Measurements from ENCODE around the gene KCNIP1. TPM values are rescaled to one million over a fixed set of nuclear protein-coding genes. Genes with fewer than 3 reads are reported as not detected.

The KCNIP1 gene
- total RNA-seq, 2 donors from 2014 or later = 0.79 to 1.00 TPM

DNA sequence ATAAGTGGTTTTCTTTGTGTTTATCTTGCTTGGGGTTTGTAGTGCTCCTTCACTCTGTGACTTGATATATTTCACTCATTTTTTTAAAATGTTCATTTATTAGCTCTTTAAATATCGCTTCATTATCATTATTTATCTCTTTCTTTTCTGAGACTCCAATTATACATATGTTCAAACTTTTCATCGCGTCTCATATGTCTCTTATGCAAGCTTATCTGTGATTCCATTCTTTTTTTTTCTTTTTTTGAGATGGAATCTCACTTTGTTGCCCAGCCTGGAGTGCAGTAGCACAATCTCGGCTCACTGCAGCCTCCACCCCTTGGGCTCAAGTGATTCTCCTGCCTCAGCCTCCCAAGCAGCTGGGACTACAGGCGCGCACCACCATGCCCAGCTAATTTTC is 205.8 kb downstream of the KCNIP1 start:
- DNase-seq (ENCODE audit: low spot score) = no peak
- intact Hi-C loops (cut with DNase I) = no loop called here

GRCh38 chr5:170711300-170711699 is 207.5 kb downstream of the KCNIP1 start:
- DNase-seq (ENCODE audit: low spot score) = no peak
- intact Hi-C loops (cut with DNase I) = no loop called here

DNA sequence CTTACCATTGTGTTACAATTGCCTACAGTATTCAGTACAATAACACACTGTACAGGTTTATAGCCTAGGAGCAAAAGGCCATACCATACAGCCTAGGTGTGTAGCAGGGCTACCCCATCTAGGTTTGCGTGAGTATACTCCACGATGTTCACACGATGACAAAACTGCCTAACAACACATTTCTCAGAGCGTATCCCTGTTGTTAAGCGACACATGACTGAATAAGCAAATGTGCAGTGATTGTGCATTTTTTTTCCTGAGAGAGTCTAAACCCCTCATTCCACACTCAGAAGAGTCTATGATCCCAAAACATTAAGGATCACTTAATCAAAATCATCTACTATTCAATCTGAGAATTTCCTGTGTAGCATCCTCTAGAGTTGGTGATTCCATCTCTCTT is 211.3 kb downstream of the KCNIP1 start:
- intact Hi-C loops (cut with DNase I) = no loop called here
- no peak for DNase-seq (ENCODE audit: low spot score)

DNA sequence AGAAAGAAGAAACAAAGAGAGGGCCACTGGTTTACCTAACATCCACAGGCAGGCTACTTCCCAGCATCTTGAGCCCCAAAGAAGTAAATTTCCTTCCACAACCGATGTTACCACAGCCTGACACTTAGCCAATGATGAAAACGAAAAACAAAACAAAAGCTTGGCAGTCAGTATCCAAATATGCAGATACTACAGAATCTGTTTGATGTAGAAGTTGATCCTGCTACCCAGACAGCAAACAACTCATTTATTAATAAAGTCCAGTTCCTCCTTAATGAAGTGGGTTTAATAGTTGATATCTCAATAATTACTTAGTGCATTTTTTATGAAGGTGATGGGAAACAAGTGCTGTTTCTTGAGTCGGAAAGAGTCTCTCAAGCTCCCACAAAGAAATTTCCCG is 212.6 kb downstream of the KCNIP1 start:
- intact Hi-C loops (cut with DNase I) = no loop called here
- no peak for DNase-seq (ENCODE audit: low spot score)

GRCh38 chr5:170719551-170719950 is 215.7 kb downstream of the KCNIP1 start:
- no peak for DNase-seq (ENCODE audit: low spot score)
- intact Hi-C loops (cut with DNase I) = no loop called here

- DNase-seq (ENCODE audit: low spot score) = no peak
- intact Hi-C loops (cut with DNase I) = no loop called here
Measured at GRCh38 chr5:170720179-170720578, 216.4 kb downstream of the KCNIP1 start.

DNA sequence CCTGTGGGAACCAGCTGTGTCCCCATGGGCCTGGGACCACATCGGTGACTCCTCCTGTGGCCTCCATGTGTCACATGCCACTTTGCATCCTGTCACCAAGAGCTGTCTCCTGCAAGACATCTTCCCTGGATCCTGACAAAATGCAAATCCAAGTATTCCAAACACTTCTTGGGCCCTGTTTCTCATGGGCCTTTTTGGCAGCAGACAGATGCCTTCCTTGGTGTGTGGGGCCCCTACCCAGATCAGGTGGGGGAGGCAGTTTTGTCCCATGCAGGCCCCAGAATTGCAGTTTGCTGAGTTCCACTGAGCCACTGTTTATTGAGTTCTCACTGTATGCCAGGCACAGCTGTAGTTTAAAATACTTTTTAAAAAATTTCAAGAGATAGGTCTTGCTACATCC is 217.2 kb downstream of the KCNIP1 start:
- no peak for DNase-seq (ENCODE audit: low spot score)
- intact Hi-C loops (cut with DNase I) = no loop called here

- intact Hi-C loops (cut with DNase I) = no loop called here
Measured at GRCh38 chr5:170721681-170722080, 217.9 kb downstream of the KCNIP1 start.

GRCh38 chr5:170722316-170722715 is 218.5 kb downstream of the KCNIP1 start:
- intact Hi-C loops (cut with DNase I) = no loop called here

More at GRCh38 chr5:170721681-170722080, 217.9 kb downstream of the KCNIP1 start:
- no peak for DNase-seq (ENCODE audit: low spot score)

DNA sequence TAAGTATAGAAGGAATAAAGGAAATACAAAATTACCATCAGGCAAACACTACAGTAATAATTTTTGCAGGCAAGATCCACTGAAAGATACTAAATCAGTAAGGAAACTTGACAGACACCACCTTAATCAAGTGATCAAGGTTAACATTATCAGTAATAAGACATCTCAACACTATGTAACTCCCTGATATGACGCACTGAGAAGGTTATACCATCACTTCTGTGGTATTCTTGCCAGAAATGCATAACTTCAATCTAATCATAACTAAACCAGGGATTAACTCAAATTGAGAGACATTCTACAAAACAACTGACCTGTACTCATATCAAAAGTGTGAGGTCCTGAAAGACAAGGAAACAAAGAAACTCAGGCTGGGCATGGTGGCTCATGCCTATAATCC is 227.2 kb downstream of the KCNIP1 start:
- intact Hi-C loops (cut with DNase I) = no loop called here
- DNase-seq (ENCODE audit: low spot score) = no peak

More at GRCh38 chr5:170722316-170722715, 218.5 kb downstream of the KCNIP1 start:
- DNase-seq (ENCODE audit: low spot score) = no peak

GRCh38 chr5:170732685-170733084 is 228.9 kb downstream of the KCNIP1 start:
- DNase-seq (ENCODE audit: low spot score) = no peak
- intact Hi-C loops (cut with DNase I) = no loop called here

GRCh38 chr5:170736966-170737365 is 233.1 kb downstream of the KCNIP1 start:
- intact Hi-C loops (cut with DNase I) = no loop called here
- no peak for DNase-seq (ENCODE audit: low spot score)

DNA sequence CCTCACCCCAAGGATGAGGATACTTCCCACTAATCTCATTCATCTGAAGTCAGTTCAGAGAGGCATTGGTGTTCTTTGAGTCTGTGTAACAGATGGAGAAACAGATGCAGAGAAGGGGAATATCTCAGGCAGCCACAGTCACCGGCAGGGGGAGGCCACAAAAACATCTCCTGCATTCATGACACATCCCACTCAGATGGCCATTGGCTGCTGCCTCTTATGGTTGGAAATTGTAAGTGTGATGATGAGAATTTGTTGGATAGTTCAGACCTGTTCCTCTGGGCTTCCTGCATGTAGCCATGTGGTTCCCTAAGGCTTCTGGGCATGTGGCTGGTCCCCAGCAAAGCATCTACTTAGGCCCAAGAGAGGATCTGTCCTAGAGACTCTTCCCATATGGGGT is 233.8 kb downstream of the KCNIP1 start:
- intact Hi-C loops (cut with DNase I) = no loop called here
- DNase-seq (ENCODE audit: low spot score) = no peak

- intact Hi-C loops (cut with DNase I) = no loop called here
- DNase-seq (ENCODE audit: low spot score) = no peak
Measured at GRCh38 chr5:170738840-170739239, 235.0 kb downstream of the KCNIP1 start.

DNA sequence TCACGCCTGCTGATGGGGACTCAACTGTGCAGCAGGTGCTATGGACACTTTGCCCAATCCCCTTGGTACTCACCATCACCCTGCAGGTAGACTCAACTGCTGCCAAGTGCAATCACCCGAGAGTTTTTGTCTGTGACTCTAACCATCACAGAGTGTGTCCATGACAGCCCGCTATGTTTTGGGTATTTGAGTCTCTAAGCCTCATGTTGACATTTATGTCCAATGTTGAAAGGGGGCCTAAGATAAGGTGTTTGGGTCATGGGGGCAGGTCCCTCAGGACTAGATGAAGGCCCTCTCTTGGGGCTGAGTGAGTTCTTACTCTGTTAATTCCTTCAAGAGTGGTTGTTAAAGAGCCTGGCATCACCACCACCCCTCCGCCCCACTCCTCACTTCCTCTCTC is 235.6 kb downstream of the KCNIP1 start:
- DNase-seq (ENCODE audit: low spot score) = no peak

DNA sequence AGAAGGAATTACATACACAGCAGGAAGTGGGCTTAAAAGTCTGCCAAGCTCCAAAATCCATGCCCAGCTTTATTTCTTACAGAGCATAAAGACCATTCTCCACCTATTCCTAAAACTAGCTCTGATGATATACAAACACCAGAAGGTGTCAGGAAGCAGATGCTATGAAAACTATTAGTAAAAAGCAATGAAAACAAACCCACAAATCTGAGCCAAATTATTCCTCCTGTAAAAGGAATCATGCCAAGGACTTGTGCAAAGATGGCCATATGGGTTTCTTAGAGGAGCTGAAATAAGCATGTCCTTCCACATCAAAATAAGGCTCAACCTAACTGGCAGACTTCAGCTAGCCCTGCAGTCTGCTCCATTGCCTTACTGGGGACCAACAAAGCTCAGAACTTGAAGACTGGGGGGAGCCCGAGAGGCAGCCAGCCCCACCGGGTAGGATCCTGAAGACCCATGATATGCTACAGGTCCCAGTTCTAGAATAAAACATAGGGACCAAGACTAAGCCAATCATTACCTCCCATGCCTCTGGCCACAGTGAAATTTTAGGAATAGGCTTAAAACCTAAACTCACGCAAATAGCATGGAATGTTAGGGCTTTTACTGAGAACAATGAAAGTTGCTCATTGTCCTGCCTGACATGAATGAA is 236.9 kb downstream of the KCNIP1 start:
- intact Hi-C loops (cut with DNase I) = no loop called here

More for the DNA sequence above, 235.6 kb downstream of the KCNIP1 start:
- intact Hi-C loops (cut with DNase I) = no loop called here

GRCh38 chr5:170741801-170742200 is 238.0 kb downstream of the KCNIP1 start:
- no peak for DNase-seq (ENCODE audit: low spot score)
- intact Hi-C loops (cut with DNase I) = no loop called here

More for the DNA sequence above, 236.9 kb downstream of the KCNIP1 start:
- no peak for DNase-seq (ENCODE audit: low spot score)

DNA sequence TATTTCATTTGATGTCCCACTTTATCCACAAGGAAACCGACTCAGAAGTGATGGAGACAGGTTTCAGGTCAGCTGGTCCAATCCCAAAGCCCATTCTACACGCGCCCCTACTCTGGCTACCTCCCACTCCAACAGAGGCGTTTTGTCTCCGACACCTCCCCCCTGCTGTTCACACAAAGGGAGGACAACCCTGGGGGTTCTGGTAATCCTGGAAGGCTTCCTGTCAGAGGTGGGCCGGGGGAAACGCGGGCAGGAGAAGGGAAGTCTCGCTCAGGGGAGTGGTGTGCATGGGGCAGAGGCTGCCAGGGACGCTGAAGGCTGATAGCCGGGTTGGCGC is 240.0 kb downstream of the KCNIP1 start:
- intact Hi-C loops (cut with DNase I) = loop anchor here (2.0 kb wide), 2 partner anchors 45 to 47 kb away; no protein-coding TSS in a partner anchor

DNA sequence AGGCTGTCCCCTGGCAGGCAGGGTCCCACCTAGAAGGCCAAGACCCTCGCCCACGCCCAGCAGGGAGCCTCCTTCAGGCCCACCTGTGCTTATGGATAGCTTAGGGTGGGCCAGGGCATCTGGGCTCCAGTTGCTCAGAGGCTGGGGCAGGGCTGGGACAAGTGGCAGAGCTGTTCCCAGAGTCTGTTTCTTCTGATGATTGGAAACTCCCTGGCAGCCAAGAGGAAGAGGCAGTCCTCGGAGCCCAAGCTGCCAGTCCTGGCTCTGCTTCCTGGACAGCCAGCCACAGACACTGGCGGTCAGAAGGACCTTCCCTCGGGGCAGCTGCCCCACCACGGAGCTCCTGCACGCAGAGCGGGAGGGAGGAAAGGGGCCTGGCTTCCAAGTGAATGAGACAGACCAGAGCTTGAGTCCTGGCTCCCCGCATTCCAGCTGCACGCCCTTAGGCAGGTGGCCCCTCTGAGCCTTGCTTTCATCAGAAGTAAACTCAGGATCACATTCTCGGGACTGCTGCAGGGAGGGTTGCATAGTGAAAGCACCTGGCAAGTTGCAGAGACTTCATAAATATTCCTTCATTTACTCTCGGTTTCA is 241.8 kb downstream of the KCNIP1 start:
- DNase-seq (ENCODE audit: low spot score) = no peak
- intact Hi-C loops (cut with DNase I) = loop anchor here (2.0 kb wide), 2 partner anchors 43 to 45 kb away; no protein-coding TSS in a partner anchor

More for the DNA sequence above, 240.0 kb downstream of the KCNIP1 start:
- no peak for DNase-seq (ENCODE audit: low spot score)

DNA sequence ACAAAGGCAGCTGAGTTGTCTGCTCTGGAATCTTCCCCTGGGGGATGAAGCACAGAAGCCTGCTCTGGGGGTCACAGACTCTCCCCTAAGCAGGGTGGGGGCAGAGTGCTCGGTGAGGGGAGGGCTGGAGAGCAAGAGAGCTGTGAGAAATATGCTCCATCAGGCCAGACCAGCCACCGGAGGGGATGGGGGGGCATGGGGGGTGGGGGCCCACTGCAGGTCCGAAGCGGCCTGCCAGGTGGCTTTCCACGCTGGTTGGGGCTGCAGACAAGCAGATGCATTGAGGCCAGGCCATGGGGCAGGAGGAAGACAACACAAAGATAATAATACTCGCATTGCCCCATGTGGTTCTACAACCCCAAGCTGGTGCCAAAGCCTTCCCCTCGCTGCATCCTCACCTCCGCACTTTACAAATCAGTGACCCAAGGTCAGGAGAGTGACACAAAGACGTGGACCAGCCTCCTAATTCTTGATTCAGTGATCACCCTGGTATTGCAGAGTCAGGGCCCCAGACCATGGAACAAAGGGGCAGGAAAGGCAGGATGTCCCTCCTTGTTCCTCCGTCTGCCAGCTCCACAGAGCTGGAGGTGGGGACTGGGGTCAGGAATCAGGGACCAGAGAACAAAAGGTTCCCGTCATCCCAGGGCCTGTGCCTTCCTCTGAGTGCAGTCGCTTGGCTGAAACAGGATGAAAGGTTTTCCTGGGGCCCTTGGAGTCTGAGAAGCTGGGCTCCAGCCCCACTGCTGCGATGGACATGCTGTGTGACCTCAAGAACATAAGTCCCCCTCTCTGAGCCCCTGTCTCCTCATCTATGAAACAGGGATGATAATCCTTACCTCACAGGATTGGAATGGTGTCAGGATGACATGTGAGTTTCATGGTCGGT is 242.5 kb downstream of the KCNIP1 start:
- no peak for DNase-seq (ENCODE audit: low spot score)
- intact Hi-C loops (cut with DNase I) = no loop called here

Data from posterior vena cava (tissue), 2 donors.